ENCODE results near the gene UNC50. TPM values are rescaled to one million over a fixed set of nuclear protein-coding genes. Genes with fewer than 3 reads are reported as not detected.

UNC50 gene
- polyA plus RNA-seq, 1 donor (not counting 4 experiments of a cell fraction or from before 2014, with no cell fraction given) = 75.2 TPM

DNA sequence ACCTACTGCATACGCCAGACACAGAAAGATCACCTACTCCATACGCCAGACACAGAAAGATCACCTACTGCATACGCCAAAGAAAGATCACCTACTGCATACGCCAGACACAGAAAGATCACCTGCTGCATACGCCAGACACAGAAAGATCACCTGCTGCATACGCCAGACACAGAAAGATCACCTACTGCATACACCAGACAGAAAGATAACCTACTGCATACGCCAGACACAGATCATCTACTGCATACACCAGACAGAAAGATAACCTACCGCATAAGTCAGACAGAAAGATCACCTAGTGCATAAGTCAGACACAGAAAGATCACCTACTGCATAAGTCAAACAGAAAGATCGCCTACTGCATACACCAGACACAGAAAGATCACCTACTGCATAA, 25.9 kb upstream of the UNC50 start:
- dilution Hi-C loops (cut with MboI; ENCODE audit: extremely low pct_ligation_motif_present, low sequenced_read_pairs) = no loop called here
- no peak for FAIRE-seq
- peaks cover 3 to 14% of the 10 kb centered on the region in 2 experiments for H3K36me3 ChIP-seq (ENCODE audit: control insufficient read depth in 2 of 2, extremely low read depth in 1 of 2, insufficient read depth in 2 of 2, low read length in 2 of 2)

DNA sequence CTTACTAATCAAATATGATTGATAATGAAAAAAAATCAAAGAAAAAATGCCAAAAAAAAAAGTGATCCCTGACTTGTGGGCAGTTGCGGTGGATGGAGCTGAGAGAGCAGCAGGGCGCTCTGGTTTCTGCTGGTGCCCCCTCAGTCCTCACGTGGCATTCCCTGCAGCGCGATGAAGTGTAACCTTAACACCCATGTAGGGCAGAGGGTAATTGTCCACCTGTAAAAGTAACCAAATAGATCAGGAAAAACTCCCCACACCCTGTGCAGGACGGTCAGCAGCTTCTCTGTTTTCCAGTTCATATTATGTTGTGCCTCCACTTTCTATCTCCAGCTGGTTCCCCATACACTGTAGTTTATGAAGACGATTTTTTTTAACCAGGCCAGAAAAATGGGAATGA, 25.1 kb upstream of the UNC50 start:
- dilution Hi-C loops (cut with MboI; ENCODE audit: extremely low pct_ligation_motif_present, low sequenced_read_pairs) = no loop called here
- Histone ChIP-seq H4K20me1 (ENCODE audit: control insufficient read depth, extremely low read depth, insufficient read depth, low read length) (no peaks in the 10 kb centered on the region), H3K27me3 (ENCODE audit: control insufficient read depth, extremely low read depth, insufficient read depth, low read length) (no peaks in the 10 kb centered on the region), H3K27ac (ENCODE audit: control insufficient read depth, insufficient read depth, low read length) (no peak overlapping the region), H2AFZ (ENCODE audit: control insufficient read depth, low read length) (no peak overlapping the region), H3K4me1 (ENCODE audit: control insufficient read depth, extremely low read depth, insufficient read depth, low read length) (no peaks in the 10 kb centered on the region), H3K79me2 (ENCODE audit: control insufficient read depth, insufficient read depth, low read length) (no peaks in the 10 kb centered on the region), H3K4me2 (ENCODE audit: control insufficient read depth, extremely low read depth, insufficient read depth, low read depth, low read length) (no peak overlapping the region), H3K9me3 (ENCODE audit: control insufficient read depth, low read depth, low read length) (no peaks in the 10 kb centered on the region), H3K4me3 (ENCODE audit: control insufficient read depth in 2 of 3, extremely low read depth in 1 of 3, insufficient read depth in 2 of 3, low read depth in 1 of 3, low read length in 3 of 3) (no peak overlapping the region), H3K9ac (ENCODE audit: control insufficient read depth, extremely low read depth, insufficient read depth, low read length) (no peak overlapping the region), H3K9me1 (ENCODE audit: control insufficient read depth, extremely low read depth, insufficient read depth, low read length) (no peaks in the 10 kb centered on the region), H3K36me3 (ENCODE audit: control insufficient read depth in 2 of 2, extremely low read depth in 1 of 2, insufficient read depth in 2 of 2, low read length in 2 of 2) (peaks cover 3 to 11% of the 10 kb centered on the region in 2 experiments)
- FAIRE-seq (no peak), DNase-seq (ENCODE audit: low read depth, low spot score) (no peak)
- TF ChIP-seq, protein P1, sequence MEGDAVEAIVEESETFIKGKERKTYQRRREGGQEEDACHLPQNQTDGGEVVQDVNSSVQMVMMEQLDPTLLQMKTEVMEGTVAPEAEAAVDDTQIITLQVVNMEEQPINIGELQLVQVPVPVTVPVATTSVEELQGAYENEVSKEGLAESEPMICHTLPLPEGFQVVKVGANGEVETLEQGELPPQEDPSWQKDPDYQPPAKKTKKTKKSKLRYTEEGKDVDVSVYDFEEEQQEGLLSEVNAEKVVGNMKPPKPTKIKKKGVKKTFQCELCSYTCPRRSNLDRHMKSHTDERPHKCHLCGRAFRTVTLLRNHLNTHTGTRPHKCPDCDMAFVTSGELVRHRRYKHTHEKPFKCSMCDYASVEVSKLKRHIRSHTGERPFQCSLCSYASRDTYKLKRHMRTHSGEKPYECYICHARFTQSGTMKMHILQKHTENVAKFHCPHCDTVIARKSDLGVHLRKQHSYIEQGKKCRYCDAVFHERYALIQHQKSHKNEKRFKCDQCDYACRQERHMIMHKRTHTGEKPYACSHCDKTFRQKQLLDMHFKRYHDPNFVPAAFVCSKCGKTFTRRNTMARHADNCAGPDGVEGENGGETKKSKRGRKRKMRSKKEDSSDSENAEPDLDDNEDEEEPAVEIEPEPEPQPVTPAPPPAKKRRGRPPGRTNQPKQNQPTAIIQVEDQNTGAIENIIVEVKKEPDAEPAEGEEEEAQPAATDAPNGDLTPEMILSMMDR (optimal IDR thresholded peaks at IDR 0.05 in 1 of 3, IDR thresholded peaks at IDR 0.05 in 1 of 3, conservative IDR thresholded peaks at IDR 0.05 in 1 of 3; ENCODE audit: extremely low read depth in 1 of 3, insufficient read depth in 2 of 3, low read length in 3 of 3) = no peak
- TF ChIP-seq EZH2 (IDR thresholded peaks at IDR 0.05; ENCODE audit: low read length) = no peak

More for the DNA sequence above, 25.9 kb upstream of the UNC50 start:
- TF ChIP-seq, protein P1 (optimal IDR thresholded peaks at IDR 0.05 in 1 of 3, IDR thresholded peaks at IDR 0.05 in 1 of 3, conservative IDR thresholded peaks at IDR 0.05 in 1 of 3; ENCODE audit: extremely low read depth in 1 of 3, insufficient read depth in 2 of 3, low read length in 3 of 3) = no peak
- no peak for TF ChIP-seq EZH2 (IDR thresholded peaks at IDR 0.05; ENCODE audit: low read length)
- Histone ChIP-seq H3K9me1 (ENCODE audit: control insufficient read depth, extremely low read depth, insufficient read depth, low read length) (no peaks in the 10 kb centered on the region), H3K4me2 (ENCODE audit: control insufficient read depth, extremely low read depth, insufficient read depth, low read depth, low read length) (no peak overlapping the region), H4K20me1 (ENCODE audit: control insufficient read depth, extremely low read depth, insufficient read depth, low read length) (no peaks in the 10 kb centered on the region), H3K9me3 (ENCODE audit: control insufficient read depth, low read depth, low read length) (no peaks in the 10 kb centered on the region), H3K4me1 (ENCODE audit: control insufficient read depth, extremely low read depth, insufficient read depth, low read length) (no peaks in the 10 kb centered on the region), H2AFZ (ENCODE audit: control insufficient read depth, low read length) (no peak overlapping the region), H3K27me3 (ENCODE audit: control insufficient read depth, extremely low read depth, insufficient read depth, low read length) (no peaks in the 10 kb centered on the region), H3K79me2 (ENCODE audit: control insufficient read depth, insufficient read depth, low read length) (no peaks in the 10 kb centered on the region), H3K27ac (ENCODE audit: control insufficient read depth, insufficient read depth, low read length) (no peak overlapping the region), H3K9ac (ENCODE audit: control insufficient read depth, extremely low read depth, insufficient read depth, low read length) (no peak overlapping the region), H3K4me3 (ENCODE audit: control insufficient read depth in 2 of 3, extremely low read depth in 1 of 3, insufficient read depth in 2 of 3, low read depth in 1 of 3, low read length in 3 of 3) (no peak overlapping the region)
- DNase-seq (ENCODE audit: low read depth, low spot score) = no peak

Data from keratinocyte (primary cell).